ENCODE data around the gene TRMT2A. TPM values are rescaled to one million over a fixed set of nuclear protein-coding genes. Genes with fewer than 3 reads are reported as not detected.

The TRMT2A gene
- total and polyA plus RNA-seq, 10 of the 15 experiments (the other 5 are each of a cell fraction or from before 2014, with no cell fraction given) = 0.29 to 97.0 (median 57.9) TPM

DNA sequence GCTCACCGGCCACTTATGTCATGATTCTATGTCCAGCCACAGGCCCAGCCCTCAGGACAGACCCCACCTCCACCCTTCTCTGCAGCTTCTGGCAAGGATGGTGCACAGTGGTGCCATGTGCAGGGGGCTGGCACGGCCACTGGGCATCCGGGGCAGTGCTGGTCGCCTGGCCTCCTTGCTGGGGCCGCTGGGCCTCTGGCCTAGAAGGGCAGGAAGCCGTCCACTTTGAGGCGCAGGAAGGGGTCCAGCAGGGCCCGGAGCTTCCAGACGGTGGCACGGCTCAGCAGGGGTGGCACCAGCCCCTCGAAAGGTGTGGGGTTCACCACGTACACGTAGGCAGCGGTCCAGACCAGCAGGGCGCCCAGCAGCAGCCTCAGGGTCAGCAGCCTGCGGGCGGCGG, 31.4 kb upstream of the TRMT2A start (continued):
- TF ChIP-seq, protein P1, sequence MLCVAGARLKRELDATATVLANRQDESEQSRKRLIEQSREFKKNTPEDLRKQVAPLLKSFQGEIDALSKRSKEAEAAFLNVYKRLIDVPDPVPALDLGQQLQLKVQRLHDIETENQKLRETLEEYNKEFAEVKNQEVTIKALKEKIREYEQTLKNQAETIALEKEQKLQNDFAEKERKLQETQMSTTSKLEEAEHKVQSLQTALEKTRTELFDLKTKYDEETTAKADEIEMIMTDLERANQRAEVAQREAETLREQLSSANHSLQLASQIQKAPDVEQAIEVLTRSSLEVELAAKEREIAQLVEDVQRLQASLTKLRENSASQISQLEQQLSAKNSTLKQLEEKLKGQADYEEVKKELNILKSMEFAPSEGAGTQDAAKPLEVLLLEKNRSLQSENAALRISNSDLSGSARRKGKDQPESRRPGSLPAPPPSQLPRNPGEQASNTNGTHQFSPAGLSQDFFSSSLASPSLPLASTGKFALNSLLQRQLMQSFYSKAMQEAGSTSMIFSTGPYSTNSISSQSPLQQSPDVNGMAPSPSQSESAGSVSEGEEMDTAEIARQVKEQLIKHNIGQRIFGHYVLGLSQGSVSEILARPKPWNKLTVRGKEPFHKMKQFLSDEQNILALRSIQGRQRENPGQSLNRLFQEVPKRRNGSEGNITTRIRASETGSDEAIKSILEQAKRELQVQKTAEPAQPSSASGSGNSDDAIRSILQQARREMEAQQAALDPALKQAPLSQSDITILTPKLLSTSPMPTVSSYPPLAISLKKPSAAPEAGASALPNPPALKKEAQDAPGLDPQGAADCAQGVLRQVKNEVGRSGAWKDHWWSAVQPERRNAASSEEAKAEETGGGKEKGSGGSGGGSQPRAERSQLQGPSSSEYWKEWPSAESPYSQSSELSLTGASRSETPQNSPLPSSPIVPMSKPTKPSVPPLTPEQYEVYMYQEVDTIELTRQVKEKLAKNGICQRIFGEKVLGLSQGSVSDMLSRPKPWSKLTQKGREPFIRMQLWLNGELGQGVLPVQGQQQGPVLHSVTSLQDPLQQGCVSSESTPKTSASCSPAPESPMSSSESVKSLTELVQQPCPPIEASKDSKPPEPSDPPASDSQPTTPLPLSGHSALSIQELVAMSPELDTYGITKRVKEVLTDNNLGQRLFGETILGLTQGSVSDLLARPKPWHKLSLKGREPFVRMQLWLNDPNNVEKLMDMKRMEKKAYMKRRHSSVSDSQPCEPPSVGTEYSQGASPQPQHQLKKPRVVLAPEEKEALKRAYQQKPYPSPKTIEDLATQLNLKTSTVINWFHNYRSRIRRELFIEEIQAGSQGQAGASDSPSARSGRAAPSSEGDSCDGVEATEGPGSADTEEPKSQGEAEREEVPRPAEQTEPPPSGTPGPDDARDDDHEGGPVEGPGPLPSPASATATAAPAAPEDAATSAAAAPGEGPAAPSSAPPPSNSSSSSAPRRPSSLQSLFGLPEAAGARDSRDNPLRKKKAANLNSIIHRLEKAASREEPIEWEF (IDR thresholded peaks at IDR 0.05; ENCODE audit: insufficient replicate concordance, low read depth, low read length) = no peak
- TF ChIP-seq PKNOX1 (IDR thresholded peaks at IDR 0.05) = no peak
- TF ChIP-seq SREBF2 (IDR thresholded peaks at IDR 0.05; ENCODE audit: low read length) = no peak
- TF ChIP-seq RBBP5 (conservative IDR thresholded peaks at IDR 0.05) = no peak
- TF ChIP-seq CEBPB (IDR thresholded peaks at IDR 0.05; ENCODE audit: borderline replicate concordance in 1 of 2, low read depth in 2 of 2, low read length in 2 of 2) = no peak
- TF ChIP-seq NFYB (IDR thresholded peaks at IDR 0.05; ENCODE audit: insufficient read depth, low read depth, low read length) = no peak
- TF ChIP-seq ZNF592 (IDR thresholded peaks at IDR 0.05) = no peak
- no peak for TF ChIP-seq SRF (IDR thresholded peaks at IDR 0.05; ENCODE audit: low read depth in 2 of 2, low read length in 2 of 2)
- TF ChIP-seq POLR2AphosphoS5 (IDR thresholded peaks at IDR 0.05; ENCODE audit: low read length) = no peak
- TF ChIP-seq KAT2A (conservative IDR thresholded peaks at IDR 0.05; ENCODE audit: control insufficient read depth, low read depth, low read length) = no peak

All from GM12878 (cell line).